Neuron (in vitro differentiated cells): ENCODE measurements around the gene JAKMIP2.

Experiments used
- H2AFZ ChIP-seq: one replicate; pipeline ENCODE4 v1.6.1; 2013; ENCODE audit warnings: low read depth, mild to moderate bottlenecking, inconsistent platforms, low read length, moderate library complexity
- H3K27me3 ChIP-seq: one replicate; pipeline ENCODE4 v1.6.1; 2013; ENCODE audit warnings: low read length; ENCODE audit not compliant: insufficient read depth
- H3K36me3 ChIP-seq: one replicate; pipeline ENCODE4 v1.6.1; 2013; ENCODE audit warnings: low read length; ENCODE audit not compliant: insufficient read depth
- H3K4me1 ChIP-seq: one replicate; pipeline ENCODE4 v1.6.1; 2013; ENCODE audit warnings: low read length; ENCODE audit not compliant: insufficient read depth
- H3K4me3 ChIP-seq: 2 replicates; pipeline ENCODE4 v1.5.1; 2013; ENCODE audit warnings: mild to moderate bottlenecking, low read length, moderate library complexity
- H3K9me3 ChIP-seq: one replicate; pipeline ENCODE4 v1.6.1; 2013; ENCODE audit warnings: low read length

JAKMIP2 gene

DNA sequence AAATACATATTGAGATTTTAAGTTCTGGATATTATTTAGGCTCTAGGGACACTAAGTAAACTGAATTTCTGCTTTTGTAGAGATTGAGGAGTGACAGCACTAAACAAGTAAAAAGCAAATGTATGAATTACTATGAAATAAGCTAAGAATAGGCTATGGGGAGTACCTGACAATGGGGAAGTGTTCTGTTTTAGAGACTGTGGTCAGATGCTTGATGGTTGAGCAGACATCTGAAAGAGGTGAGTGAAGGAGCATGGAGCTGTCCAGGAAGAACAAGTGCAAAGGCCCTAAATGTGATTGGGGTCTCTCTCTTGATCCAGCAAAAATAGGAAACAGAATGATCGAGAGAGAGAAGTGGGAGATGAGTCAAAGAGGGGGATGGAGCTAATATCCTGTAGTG, 111.7 kb downstream of the JAKMIP2 start:
- Histone ChIP-seq H3K4me1 (no peaks in the 10 kb centered on the region), H3K27me3 (no peaks in the 10 kb centered on the region), H3K9me3 (no peaks in the 10 kb centered on the region), H3K36me3 (peaks cover 56% of the 10 kb centered on the region), H2AFZ (no peak overlapping the region), H3K4me3 (no peak overlapping the region)

DNA sequence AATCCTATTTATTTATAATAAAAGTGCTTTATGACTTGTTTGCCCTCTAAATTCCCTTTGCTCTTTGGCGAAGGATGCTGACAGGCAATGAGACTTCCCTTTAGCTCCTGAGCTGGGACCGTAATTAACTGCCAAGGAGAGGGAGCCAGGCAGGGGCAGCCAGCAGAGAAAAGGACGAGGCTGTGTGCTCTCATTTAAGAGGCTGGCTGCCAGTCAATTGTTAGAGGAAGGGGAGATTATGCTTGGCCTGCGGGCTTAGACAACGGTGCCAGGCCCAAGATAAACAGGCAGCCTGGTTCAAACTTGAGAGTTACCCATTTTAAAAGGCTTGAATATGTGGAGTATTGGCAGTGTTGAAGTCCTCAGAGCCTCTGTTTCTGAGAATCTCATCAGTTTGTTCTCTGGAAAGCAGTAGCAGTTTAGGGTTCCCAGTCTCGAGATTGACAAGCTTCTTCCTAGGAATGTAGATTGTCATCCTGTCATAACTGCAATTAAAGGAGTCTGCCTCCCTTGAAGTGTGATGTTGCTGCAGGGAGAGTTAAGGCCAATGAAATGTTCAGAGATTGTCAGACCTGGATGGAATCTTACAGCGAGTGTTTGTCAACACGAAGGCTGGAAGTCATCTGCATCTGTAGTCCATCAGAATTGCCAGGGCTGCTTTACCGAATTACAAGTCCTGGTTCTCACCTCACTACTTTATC, 113.2 kb downstream of the JAKMIP2 start:
- Histone ChIP-seq H2AFZ (no peak overlapping the region), H3K9me3 (no peaks in the 10 kb centered on the region), H3K27me3 (no peaks in the 10 kb centered on the region), H3K4me1 (no peaks in the 10 kb centered on the region), H3K4me3 (no peak overlapping the region), H3K36me3 (peaks cover 56% of the 10 kb centered on the region)

DNA sequence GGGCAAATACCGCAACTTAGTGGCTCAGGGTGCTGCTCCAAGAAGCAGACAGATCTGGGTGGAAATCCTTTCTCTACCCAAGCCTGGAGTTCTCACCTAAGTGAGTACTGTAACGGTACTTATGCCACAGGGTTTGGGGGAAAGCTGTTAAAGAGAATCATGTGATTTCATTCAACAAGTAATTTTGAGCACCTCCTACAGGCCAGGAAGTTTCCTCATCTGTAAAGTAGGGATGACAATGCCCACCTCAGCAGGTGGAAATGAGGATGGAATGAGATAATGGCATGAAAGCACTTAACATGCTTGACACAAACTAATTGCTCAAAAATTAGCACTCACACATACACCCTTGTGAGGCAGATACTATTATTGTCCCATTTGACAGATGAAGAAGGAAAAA, 114.1 kb downstream of the JAKMIP2 start:
- H3K36me3 ChIP-seq, result peaks cover 59% of the 10 kb centered on the region
- no peaks in the 10 kb centered on the region for H3K4me1 ChIP-seq
- no peak overlapping the region for H3K4me3 ChIP-seq
- H3K27me3 ChIP-seq, result no peaks in the 10 kb centered on the region
- H3K9me3 ChIP-seq, result no peaks in the 10 kb centered on the region
- H2AFZ ChIP-seq, result no peak overlapping the region

DNA sequence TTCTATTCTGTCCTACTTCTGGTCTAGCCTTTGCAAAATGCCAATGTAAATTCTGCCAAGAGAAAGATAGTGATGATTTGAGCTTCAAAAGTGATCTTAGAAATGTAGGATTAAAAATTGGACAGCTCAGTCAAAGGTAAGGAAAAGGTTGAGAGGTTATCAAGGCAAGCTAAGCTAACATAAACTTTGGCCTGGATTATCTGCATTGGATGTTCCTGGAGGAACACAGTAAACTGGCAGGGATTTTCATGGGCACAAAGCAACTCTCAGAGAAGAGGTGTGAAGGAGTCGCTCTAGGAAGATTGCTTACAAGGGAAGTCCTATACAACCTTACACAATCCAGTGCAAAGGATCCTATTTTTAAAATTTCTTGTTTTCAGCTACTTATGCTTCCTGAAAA, 115.2 kb downstream of the JAKMIP2 start:
- no peak overlapping the region for H2AFZ ChIP-seq
- H3K4me3 ChIP-seq, result no peak overlapping the region
- H3K36me3 ChIP-seq, result peaks cover 60% of the 10 kb centered on the region
- H3K4me1 ChIP-seq, result no peaks in the 10 kb centered on the region
- H3K9me3 ChIP-seq, result no peaks in the 10 kb centered on the region
- H3K27me3 ChIP-seq, result no peaks in the 10 kb centered on the region

DNA sequence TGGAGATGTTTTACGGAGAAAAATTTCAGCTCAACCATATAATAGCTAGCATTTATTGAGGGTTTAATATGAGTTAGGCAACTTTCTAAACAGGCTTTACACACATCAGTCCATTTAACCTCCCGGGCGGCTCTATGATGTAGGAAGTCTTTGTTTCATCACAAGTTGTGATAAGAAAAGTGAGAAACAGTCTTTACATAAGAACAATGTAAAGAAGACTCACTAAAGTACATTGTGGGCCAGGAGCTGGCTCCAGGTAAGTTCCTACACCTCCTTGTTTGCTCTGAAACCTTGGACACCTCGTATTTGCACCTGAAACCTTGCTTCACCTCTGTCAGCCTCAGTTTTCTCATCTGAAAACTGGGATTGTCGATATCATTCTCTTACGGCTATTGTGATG, 116.1 kb downstream of the JAKMIP2 start:
- Histone ChIP-seq H2AFZ (no peak overlapping the region), H3K4me3 (no peak overlapping the region), H3K27me3 (no peaks in the 10 kb centered on the region), H3K36me3 (peaks cover 59% of the 10 kb centered on the region), H3K4me1 (no peaks in the 10 kb centered on the region), H3K9me3 (no peaks in the 10 kb centered on the region)

DNA sequence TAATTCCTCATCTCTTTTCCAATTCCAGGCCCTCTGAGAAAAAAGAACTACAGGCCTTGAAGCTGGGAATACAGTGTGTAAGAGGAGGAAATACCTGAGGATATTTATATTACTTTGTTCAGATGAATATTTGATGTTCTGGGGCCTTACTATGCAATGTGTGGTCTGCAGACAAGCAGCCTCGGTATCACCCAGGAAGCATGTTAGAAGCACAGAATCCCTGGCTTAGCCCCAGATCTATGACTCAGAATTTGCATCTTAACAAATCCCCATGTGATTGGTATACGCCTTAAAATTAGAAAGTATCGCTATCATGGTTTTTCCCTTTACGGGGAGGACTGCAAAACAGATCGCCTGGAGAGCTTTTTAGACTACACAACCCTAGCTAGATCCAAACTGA, 121.0 kb downstream of the JAKMIP2 start:
- Histone ChIP-seq H2AFZ (no peak overlapping the region), H3K36me3 (peaks cover 56% of the 10 kb centered on the region), H3K9me3 (peaks cover 22% of the 10 kb centered on the region), H3K27me3 (no peaks in the 10 kb centered on the region), H3K4me3 (no peak overlapping the region), H3K4me1 (no peaks in the 10 kb centered on the region)

DNA sequence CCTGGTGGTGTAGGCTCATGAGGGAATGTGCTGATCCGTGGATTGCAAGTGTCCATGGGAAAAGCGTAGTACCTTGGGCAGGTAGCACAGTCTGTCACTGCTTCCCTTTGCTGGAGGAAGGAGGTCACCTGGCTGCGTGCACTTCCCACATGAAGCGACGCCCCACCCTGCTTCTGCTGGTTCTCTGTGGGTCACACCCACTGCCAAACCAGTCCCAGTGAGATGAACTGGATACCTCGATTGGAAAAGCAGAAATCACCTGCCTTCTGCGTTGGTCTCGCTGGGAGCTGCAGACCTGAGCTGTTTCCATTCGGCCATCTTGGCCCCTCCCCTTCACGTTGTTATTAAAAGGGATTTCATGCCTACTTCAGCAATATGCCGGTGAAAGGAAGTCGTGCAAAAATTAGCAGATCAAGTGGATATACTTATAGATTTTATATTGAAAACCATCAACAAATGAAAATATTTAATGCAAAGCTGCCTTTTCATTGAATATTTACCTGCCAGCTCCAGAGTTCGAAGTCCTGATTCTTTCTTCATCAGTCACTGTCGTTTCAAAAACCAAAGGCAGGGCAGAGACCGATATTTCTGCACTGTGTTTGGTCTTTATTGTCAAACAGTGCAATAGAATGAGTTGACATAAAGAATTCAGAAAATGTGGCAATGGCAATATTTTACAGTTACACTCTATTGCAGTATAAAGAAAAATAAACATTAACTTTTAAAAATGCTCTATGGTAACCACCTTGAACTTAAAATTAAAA, 123.2 kb downstream of the JAKMIP2 start:
- Histone ChIP-seq H3K36me3 (peaks cover 54% of the 10 kb centered on the region), H3K4me1 (no peaks in the 10 kb centered on the region), H3K9me3 (peaks cover 25% of the 10 kb centered on the region), H3K4me3 (no peak overlapping the region), H3K27me3 (no peaks in the 10 kb centered on the region), H2AFZ (no peak overlapping the region)

DNA sequence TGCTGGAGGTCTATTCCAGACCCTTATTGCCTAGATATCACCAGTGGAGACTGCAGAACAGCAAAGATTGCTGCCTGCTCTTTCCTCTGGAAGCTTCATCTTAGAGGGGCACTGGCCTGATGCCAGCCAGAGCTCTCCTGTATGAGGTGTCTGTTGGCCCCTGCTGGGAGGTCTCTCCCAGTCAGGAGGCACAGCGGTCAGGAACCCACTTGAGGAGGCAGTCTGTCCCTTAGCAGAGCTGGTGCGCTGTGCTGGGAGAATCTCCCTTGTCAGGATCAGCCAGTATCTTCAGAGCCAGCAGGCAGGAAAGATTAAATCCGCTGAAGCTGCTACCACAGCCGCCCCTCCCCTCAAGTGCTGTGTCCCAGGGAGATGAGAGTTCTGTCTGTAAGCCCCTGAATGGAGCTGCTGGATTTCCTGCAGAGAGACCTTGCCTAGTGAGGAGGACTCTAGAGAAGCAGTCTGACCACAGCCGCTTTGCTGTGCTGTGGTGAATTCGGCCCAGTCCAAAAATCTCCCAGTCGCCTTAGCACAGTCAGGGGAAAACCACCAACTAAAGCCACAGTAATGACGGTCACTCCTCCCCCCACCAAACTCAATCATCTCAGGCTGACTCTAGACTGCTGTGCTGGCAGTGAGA, 124.1 kb downstream of the JAKMIP2 start:
- H3K4me3 ChIP-seq, result no peak overlapping the region
- no peak overlapping the region for H2AFZ ChIP-seq
- H3K36me3 ChIP-seq, result peaks cover 52% of the 10 kb centered on the region
- H3K27me3 ChIP-seq, result no peaks in the 10 kb centered on the region
- peaks cover 25% of the 10 kb centered on the region for H3K9me3 ChIP-seq
- no peaks in the 10 kb centered on the region for H3K4me1 ChIP-seq

DNA sequence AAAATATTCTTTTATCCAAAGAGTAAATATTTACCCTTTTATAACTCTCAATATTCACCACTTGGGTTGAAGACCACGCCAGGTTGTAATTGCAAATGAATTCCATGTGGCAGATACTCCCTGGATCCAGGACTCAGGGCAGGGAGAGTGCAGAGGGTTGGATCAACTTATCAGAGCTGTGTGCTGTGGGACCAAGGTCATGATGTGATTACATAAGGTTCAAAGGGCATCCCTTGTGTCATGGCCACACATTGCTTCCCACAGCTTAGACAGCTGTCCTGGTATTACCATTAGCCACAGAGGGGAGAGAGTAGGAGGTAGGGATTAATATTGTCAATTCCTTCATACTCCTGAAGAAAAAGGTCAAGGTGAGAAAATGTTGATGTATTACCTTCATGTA, 133.9 kb downstream of the JAKMIP2 start:
- Histone ChIP-seq H3K9me3 (no peaks in the 10 kb centered on the region), H3K36me3 (peaks cover 66% of the 10 kb centered on the region), H3K27me3 (no peaks in the 10 kb centered on the region), H3K4me3 (no peak overlapping the region), H2AFZ (no peak overlapping the region), H3K4me1 (no peaks in the 10 kb centered on the region)

DNA sequence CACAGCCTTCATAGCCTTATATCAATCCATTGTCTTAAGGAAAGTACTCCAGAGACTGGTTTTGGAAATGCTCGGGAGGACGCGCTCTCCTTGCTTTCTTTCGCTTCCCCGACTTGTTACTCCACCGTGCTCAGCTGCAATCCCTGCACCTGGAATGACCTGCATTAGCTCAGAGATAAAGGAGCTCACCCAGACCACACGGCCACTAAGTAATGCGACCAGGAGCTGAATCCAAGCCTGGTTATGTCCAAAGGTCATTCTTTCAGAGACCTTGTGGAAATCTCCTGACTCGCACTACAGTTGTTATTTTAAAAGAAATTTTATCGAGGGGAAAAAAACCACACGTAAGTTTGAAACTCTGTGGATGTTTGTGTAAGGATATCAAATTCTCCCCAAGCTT, 137.3 kb downstream of the JAKMIP2 start:
- H3K4me1 ChIP-seq, result no peaks in the 10 kb centered on the region
- no peaks in the 10 kb centered on the region for H3K27me3 ChIP-seq
- peaks cover 81% of the 10 kb centered on the region for H3K36me3 ChIP-seq
- no peaks in the 10 kb centered on the region for H3K9me3 ChIP-seq
- no peak overlapping the region for H2AFZ ChIP-seq
- no peak overlapping the region for H3K4me3 ChIP-seq

DNA sequence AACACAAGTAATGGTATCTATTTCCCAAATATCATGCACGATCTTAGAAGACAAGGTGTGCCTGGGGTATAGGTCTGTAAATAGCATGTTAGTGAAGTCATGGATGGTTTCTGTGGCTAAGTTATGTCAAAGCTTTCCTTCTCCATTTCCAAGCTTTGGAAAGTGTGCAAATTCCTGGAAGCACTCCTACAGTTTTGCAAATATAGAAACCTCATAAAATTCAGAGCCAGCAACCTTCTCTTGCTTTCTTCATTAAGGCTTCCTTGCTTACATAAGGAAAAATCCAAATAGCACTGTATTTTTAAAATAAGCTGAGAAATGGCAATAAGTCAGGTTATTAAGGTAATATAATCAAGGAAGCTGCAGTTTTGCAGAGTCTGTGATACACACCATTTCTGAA, 138.1 kb downstream of the JAKMIP2 start:
- no peak overlapping the region for H3K4me3 ChIP-seq
- no peak overlapping the region for H2AFZ ChIP-seq
- H3K36me3 ChIP-seq, result peaks cover 84% of the 10 kb centered on the region
- no peaks in the 10 kb centered on the region for H3K27me3 ChIP-seq
- H3K9me3 ChIP-seq, result no peaks in the 10 kb centered on the region
- H3K4me1 ChIP-seq, result no peaks in the 10 kb centered on the region

DNA sequence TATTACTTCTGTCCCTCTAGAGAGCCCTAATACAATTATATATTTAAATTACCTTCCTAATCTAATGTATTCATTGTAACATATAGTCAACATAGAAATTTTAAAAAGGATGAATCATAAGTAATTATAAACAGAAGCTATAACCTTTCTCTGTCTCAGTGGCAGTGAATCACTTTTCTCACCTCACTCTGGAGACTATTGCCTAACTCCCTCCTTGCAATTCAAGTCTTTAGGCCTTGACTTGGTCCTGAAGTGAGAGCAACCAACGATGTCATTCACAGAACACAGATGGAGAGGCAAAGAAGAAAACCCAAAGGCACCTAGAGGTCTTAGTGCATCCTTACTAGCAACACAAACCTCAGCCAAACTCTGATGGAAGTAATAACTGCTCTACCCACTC, 139.4 kb downstream of the JAKMIP2 start:
- H3K36me3 ChIP-seq, result peaks cover 83% of the 10 kb centered on the region

DNA sequence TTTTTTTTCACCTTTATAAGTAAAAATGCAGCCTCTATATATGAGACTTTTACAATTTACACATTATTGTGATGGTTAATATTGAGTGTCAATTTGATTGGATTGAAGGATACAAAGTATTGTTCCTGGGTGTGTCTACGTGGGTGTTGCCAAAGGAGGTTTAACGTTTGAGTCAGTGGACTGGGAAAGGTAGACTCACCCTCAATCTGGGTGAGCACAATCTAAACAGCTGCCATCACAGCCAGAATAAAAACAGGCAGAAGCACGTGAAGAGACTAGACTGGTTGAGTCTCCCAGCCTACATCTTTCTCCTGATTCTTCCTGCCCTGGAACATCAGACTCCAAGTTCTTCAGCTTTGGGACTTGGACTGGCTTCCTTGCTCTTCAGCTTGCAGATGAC, 139.9 kb downstream of the JAKMIP2 start:
- Histone ChIP-seq H3K36me3 (peaks cover 80% of the 10 kb centered on the region), H2AFZ (no peak overlapping the region), H3K4me3 (no peak overlapping the region), H3K4me1 (no peaks in the 10 kb centered on the region), H3K27me3 (no peaks in the 10 kb centered on the region), H3K9me3 (no peaks in the 10 kb centered on the region)

More for the DNA sequence above, 139.4 kb downstream of the JAKMIP2 start:
- Histone ChIP-seq H3K9me3 (no peaks in the 10 kb centered on the region), H3K27me3 (no peaks in the 10 kb centered on the region), H3K4me1 (no peaks in the 10 kb centered on the region), H3K4me3 (no peak overlapping the region), H2AFZ (no peak overlapping the region)
